ENCODE results near the gene TRIM71.
A peak's percentile ranks its signal among the peaks of the same experiment; 100 is the strongest.
"Not testable (repeated sequence)": the region's sequence is repeated elsewhere in the genome, so short reads cannot be mapped to it uniquely, and the experiment has no call there.

TRIM71 gene

DNA sequence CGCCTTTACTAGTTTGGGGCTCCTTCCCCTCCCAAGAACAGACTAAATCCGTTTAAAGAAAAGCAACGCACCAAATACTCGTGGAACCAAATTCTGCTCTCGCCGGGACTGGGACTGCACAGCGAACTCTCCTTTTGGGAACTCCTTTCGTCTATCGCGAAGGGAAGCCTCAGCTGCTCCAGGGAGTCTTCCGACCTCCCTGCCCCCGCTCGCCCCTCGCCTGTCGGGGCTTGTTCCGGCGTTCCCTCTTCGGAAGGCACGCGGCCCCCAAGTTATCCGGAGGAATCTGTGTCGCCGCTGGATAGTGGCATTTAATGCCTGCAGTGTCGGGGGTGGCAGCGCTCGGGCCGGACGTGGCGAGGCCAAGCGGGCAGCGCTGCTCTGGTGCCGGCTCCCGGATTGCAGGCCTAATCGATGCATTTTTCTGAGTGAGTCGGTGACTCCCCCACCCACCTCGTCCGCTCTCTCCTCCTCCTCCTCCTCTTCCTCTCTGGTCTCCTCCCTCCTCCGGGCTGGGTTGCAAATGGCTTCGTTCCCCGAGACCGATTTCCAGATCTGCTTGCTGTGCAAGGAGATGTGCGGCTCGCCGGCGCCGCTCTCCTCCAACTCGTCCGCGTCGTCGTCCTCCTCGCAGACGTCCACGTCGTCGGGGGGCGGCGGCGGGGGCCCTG lies at the start of gene TRIM71:
TSS of gene TRIM71 (plus strand) at position 440 of the 671 bp plus-strand sequence. CDS start at position 524, 84 bp downstream.
- DNase-seq: peak; percentile 24 to 43 (median 25)

GRCh38 chr3:32778389-32778788 lies 39.4 kb upstream of the TRIM71 start:
- DNase-seq: peak in 1 of 3 donors; percentile 27

DNA sequence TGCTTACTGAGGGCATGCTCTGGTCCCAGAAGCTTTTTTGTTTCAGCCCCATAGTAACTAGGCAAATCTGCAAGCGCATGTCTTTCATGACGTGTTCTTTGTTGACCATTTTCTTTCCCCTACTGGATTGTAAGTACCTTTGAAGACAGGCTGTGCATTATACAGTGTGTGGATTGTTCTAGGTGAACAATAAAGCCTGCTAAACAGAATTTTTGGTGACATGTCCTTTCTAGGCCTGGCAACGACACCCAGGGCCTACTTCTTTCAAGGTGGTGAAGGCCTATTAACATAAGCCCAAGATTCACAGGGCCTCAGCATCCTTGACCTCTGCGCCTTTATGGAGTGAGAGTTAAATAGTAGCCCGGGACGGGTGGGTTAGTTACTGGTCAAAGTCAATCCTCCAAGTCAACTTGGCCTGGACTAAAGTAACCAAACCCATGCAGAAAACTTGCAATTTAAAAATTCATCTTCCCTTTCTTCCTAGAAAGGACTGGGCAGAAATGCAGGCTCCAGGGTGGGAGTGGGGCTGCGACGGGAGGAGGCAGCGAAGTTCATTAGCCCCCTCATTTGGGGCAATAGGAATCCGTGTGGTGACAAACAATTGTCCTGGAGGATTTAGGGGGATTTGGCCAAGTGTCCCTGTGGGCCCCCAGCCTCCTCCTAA lies 37.6 kb upstream of the TRIM71 start:
- no peak for DNase-seq

DNA sequence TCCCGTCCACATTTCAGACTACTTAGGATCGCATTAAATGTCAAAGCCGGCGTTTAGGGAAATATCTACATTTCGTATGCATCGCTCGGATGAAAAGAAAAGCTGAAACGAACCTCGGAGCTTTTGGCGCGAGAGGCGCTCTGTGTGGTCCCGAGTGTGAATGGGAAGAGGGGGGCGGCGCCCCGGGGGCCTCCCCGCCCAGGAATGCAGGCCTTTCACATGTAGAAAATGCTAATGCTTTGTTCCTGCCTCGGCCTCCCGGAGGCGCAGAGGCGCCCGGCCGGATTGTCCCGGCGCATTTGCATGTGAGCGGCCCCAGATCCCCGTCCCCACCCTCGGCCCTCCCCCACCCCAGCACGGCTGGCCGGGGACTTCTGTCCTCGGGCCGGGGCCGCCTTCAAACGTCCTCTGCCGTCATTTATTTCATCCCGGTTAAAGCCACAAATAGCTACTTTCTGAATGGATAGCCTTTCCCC lies 37.0 kb upstream of the TRIM71 start:
- peak; percentile 69 to 92 (median 73) for DNase-seq

DNA sequence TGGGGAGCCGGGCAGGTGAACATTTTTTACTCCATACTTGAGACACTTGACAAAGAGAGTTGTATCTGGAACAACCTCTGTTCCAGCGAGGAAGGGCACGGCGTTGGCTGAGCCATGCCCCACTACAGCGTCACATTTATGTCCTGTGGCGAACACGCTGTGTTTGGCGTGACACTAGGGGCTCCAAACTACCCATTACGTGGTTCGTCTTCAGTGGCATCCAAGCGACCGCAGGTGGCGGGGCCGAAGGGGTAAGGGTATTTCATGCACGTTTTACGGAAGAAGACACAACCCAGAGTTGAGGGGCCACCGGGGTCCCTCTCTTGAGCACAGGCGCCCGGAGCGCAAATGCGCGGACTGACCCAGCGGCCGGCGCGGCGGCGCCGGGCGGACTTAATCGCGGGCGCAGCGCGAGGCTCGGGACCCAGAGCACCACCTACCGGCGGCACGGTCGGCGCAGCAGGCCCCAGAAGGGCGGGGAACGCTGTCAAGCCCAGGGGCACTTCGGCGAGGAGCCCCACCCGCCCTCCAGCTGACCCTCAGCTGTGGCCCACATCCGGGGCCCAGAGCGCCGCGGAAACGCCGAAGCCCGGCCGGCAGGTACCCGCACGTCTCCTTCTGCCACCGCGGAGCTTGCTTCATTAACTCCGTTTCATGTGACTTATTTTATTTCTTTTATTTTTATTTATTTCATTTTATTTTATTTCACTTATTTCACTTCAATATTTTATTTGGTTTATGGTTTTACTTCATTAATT lies 36.4 kb upstream of the TRIM71 start:
- DNase-seq: peak; percentile 83 to 94 (median 90)

DNA sequence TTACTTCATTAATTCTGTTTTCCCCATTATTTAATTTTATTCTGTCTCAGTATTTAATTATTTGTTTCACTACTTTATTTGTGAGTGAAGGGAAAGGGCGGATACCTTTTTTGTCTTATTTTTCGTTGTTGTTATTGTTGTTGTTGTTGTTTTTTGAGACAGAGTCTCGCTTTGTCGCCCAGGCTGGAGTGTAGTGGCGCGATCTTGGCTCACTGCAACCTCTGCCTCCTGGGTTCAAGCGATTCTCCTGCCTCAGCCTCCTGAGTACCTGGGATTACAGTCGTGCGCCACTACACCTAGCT lies 35.9 kb upstream of the TRIM71 start:
- not testable (repeated sequence) for DNase-seq

GRCh38 chr3:32782407-32782806 lies 35.4 kb upstream of the TRIM71 start:
- no peak for DNase-seq

- DNase-seq: no peak
These were observed 26.0 kb upstream of the TRIM71 start for GRCh38 chr3:32791833-32792232.

DNA sequence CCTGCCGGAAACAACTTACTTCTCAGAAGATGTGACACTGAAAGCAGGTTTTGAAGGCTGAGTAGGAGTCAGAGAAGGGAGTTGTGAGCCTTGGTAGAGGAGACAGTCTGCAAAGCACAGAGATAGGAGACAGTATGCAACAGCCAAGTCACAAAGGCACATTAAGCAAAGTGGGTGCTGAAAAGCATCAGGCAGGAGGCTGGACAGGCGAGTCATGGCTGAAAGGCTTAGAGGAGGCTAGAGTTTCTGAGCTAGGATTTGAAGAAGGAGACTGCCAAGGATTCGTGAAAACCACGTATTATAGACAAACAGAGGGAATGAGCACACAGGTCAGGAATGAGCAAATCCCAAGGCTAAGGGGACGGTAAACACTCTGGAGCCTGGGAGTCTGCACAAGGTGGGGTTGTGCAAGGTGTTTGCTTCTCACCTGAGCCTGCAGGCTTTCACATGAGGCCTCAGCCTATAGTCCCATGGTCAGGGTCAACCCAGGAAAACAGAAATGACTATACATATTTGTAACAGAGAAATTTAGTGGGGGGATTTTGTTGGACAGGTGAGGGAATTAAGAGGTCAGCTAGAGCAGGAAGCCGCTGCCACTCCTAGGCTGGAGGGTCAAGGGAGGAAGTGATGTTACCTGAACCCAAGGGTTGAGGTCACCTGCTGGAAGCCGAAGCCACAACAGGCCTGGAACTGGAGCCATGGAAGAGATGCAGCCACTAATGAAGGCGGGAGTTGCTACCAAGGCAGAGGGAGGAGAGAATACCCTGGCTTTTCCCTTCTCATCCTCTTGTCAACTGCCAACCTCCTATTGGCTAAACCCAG lies 23.1 kb upstream of the TRIM71 start:
- DNase-seq: no peak

DNA sequence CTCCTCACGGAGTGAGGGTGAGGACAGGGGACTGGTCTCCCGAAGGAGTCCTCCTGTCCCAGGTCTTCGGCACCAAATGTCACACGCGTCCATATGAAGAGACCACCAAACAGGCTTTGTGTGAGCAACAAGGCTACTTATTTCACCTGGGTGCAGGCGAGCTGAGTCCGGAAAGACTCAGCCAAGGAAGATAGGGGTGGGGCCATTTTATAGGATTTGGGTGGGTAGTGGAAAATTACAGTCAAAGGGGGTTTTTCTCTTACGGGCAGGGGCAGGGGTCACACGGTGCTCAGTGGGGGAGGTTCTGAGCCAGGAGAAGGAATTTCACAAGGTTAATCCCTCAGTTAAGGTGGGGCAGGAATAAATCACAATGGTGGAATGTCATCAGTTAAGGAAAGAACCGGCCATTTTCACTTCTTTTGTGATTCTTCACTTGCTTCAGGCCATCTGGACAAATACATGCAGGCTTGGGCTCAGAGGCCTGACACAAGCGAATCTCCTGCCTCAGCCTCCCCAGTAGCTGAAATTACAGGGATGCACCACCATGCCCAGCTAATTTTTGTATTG lies 21.3 kb upstream of the TRIM71 start:
- not testable (repeated sequence) for DNase-seq

GRCh38 chr3:32797776-32798175 lies 20.0 kb upstream of the TRIM71 start:
- no peak for DNase-seq

GRCh38 chr3:32801440-32801839 lies 16.4 kb upstream of the TRIM71 start:
- not testable (repeated sequence) for DNase-seq

GRCh38 chr3:32813180-32813579 lies 4.6 kb upstream of the TRIM71 start:
- peak; percentile 24 to 41 (median 26) for DNase-seq

DNA sequence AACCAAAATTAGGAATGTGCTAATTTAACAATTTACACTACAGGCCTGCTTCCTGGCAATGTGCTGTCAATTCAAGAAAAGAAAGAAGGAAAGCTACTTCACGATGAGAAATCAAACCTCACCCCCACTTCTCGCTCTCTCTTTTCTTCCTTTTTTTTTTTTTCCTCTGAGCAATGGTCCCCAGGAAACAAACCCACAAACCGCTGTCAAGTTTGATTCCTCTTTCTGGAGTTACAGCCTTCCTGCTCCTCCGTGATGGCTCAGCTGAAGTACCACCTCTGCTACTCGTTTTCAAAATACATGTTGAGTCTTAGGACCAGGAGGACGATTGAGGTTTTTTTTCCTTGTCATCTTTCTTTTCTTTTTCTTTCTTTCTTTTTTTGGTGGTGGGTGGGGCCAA lies 3.4 kb upstream of the TRIM71 start:
- DNase-seq: peak; percentile 68 to 87 (median 83)

DNA sequence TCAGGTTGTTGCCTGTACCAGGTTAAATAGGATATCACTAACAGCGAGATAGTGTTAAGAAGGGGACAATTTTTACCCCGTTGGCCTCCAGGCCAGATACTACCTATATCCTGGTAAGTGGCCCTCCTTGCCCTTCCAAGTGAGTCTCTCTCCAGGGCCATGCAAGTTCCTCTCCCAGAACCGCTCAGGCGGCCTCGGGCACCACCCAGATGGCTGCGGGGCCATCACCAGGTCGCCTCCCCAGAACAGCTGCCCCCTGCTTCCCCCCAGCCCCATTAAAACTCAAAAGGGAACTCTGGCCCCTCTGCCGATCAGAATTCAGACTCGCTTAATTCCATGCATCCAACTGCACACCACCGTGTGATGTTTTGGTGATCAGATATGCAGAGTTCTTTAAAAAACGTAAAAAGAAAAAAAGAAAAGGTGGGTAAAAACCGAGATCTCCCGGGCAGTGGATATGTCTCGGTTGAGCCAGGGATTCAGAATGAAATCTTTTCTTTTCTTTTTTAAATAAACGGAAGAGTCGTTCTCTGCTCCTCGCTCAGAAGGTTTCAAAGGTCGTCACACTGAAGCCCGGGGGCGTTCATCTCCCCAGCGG lies 1.9 kb upstream of the TRIM71 start:
- peak in 2 of 3 donors; percentile 24 to 45 for DNase-seq

DNA sequence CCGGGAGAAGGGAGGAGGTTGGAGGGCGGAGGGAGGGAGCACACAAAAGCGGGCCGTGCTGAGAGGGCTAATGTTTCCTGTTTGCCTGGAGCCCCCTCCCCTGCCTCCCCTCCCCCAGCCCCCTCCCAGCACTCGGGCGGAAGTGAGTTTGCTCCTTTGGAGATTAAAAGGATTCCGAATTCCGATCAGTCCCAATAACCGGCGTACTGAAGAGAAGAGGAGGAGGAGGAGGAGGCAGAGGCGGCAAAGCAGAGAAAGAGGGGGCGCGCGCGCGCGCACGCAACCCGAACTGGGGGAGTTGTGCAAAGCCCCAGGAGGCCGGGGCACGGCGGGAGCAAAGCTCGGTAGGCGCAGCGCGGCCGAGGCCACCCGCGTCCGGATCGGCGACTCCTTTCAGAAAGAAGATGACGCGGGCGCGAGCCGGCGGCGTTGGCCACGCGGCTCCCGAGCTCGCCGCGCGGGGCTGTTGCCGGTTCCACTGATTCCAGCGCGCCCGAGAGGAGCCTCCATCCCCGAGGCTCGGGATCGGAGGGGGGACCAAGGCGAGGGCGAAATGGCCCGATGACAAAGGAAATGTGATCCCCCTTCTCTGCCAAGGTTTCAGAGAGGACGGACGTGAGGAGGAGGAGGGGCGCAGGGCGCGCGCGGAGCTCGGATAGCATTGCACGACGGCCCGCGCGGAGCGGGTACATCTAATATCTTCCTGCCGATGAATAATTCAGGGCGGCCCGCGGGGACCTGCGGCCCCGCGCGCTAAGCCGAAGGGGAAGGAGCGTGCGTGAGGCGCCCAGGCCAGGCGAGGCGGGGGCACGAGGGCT lies 1.1 kb upstream of the TRIM71 start:
- peak in 2 of 3 donors; percentile 53 to 67 for DNase-seq

- peak in 1 of 3 donors; percentile 27 for DNase-seq
These were observed 590 bp upstream of the TRIM71 start for GRCh38 chr3:32817257-32817557.

DNA sequence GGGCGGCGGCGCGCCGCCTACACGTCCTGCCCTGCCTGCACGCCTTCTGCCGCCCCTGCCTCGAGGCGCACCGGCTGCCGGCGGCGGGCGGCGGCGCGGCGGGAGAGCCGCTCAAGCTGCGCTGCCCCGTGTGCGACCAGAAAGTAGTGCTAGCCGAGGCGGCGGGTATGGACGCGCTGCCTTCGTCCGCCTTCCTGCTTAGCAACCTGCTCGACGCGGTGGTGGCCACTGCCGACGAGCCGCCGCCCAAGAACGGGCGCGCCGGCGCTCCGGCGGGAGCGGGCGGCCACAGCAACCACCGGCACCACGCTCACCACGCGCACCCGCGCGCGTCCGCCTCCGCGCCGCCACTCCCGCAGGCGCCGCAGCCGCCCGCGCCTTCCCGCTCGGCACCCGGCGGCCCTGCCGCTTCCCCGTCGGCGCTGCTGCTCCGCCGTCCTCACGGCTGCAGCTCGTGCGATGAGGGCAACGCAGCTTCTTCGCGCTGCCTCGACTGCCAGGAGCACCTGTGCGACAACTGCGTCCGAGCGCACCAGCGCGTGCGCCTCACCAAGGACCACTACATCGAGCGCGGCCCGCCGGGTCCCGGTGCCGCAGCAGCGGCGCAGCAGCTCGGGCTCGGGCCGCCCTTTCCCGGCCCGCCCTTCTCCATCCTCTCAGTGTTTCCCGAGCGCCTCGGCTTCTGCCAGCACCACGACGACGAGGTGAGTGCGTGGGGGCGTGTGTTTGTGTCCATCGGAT lies 602 bp downstream of the TRIM71 start:
- DNase-seq: peak; percentile 29 to 61 (median 37)

- no peak for DNase-seq
These were observed 1.2 kb downstream of the TRIM71 start for GRCh38 chr3:32818970-32819511.

All from suppressor macrophage treated with lipopolysaccharide for 1 hour (primary cell).